GM12878 (cell line): ENCODE results near the gene UBE2J2. TPM values are rescaled to one million over a fixed set of nuclear protein-coding genes. Genes with fewer than 3 reads are reported as not detected.

Experiments used
- ATAC-seq: fragments of 200-7000 bp; cut with Tn5 transposase; 3 replicates; pipeline ENCODE4 v1.9.1; 2020; ENCODE audit warnings: mild to moderate bottlenecking, moderate library complexity
- BruUV-seq: library from RNA; stranded (reverse); fragments of 400-500 nt; replicated peaks from 2 replicates; lab custom pipeline; 2021; lab: Mats Ljungman, UMichigan
- CTCF ChIA-PET: fragments of 300-600 bp; sonication (Branson Sonifier 250); formaldehyde crosslinking; extraction: SDS; loops from one replicate; lab custom pipeline; 2021; ENCODE audit warnings: inconsistent platforms; lab: Yijun Ruan, JAX
- POLR2A ChIA-PET: fragments of 350-600 bp; formaldehyde crosslinking; extraction: SDS; loops from one replicate; lab custom pipeline; 2021; ENCODE audit warnings: inconsistent platforms; lab: Charles Lee
- RAD21 ChIA-PET: fragments of 300-600 bp; sonication (Branson Sonifier 250); formaldehyde crosslinking; loops from one replicate; lab custom pipeline; 2023; ENCODE audit warnings: antibody characterized with exemption; ENCODE audit not compliant: unreplicated experiment; lab: Charles Lee
- SMC1A ChIA-PET: fragments of 300-600 bp; sonication (Branson Sonifier 250); formaldehyde crosslinking; loops from one replicate; lab custom pipeline; 2023; ENCODE audit not compliant: unreplicated experiment, uncharacterized antibody; lab: Charles Lee
- DNase-seq: peaks from one replicate; pipeline ENCODE4 v3.0.0-alpha.2; 2011; ENCODE audit warnings: low read depth, low spot score
- FAIRE-seq: peaks from 3 replicates; lab custom pipeline; 2011; peaks lifted over from hg19 to GRCh38; lab: Jason Lieb, UNC
- H2AFZ ChIP-seq: 2 replicates; pipeline ENCODE4 v1.6.0; 2011; ENCODE audit warnings: low read depth, low read length, control low read depth; ENCODE audit not compliant: control insufficient read depth
- H3K27ac ChIP-seq: 2 replicates; pipeline ENCODE4 v1.5.1; 2011; ENCODE audit warnings: control low read depth; ENCODE audit not compliant: control insufficient read depth, insufficient read depth
- H3K27me3 ChIP-seq, 2 experiments: replicated peaks in 1 of 2; 2 replicates each; pipeline versions ENCODE4 v1.6.0 to v1.6.1; 2011; ENCODE audit warnings: low read length in 1 of 2; ENCODE audit not compliant: control insufficient read depth in 2 of 2, insufficient read depth in 2 of 2
- H3K36me3 ChIP-seq, 2 experiments: 2 replicates each; pipeline ENCODE4 v1.5.1; 2011; ENCODE audit warnings: low read length in 1 of 2; ENCODE audit not compliant: control insufficient read depth in 2 of 2, insufficient read depth in 2 of 2
- H3K4me1 ChIP-seq: 2 replicates; pipeline ENCODE4 v1.6.1; 2011; ENCODE audit warnings: mild to moderate bottlenecking, low read length, moderate library complexity, mixed read lengths; ENCODE audit not compliant: control insufficient read depth, insufficient read depth
- H3K4me2 ChIP-seq: 2 replicates; pipeline ENCODE4 v1.6.0; 2011; ENCODE audit warnings: control low read depth; ENCODE audit not compliant: control insufficient read depth, insufficient read depth
- H3K4me3 ChIP-seq: fragments of 200-600 bp; sonication (generic); 2 replicates; pipeline ENCODE4 v1.5.1; 2016
- H3K79me2 ChIP-seq: 2 replicates; pipeline ENCODE4 v1.6.0; 2011; ENCODE audit warnings: low read length; ENCODE audit not compliant: control insufficient read depth, insufficient read depth
- H3K9ac ChIP-seq: 2 replicates; pipeline ENCODE4 v1.8.0; 2011; ENCODE audit warnings: low read length, control low read depth, mixed read lengths; ENCODE audit not compliant: control insufficient read depth, insufficient read depth
- H3K9me3 ChIP-seq: replicated peaks from 3 replicates; pipeline ENCODE4 v1.5.1; 2011; ENCODE audit warnings: mild to moderate bottlenecking, low read length; ENCODE audit not compliant: control insufficient read depth, insufficient read depth
- H4K20me1 ChIP-seq: 2 replicates; pipeline ENCODE4 v1.6.0; 2011; ENCODE audit not compliant: control insufficient read depth, insufficient read depth
- EZH2 ChIP-seq: IDR thresholded peaks from 2 replicates; pipeline ENCODE4 v1.6.1; 2012; ENCODE audit warnings: low read depth, mild to moderate bottlenecking, control low read depth, inconsistent platforms, low read length, borderline replicate concordance; ENCODE audit not compliant: control insufficient read depth
- KDM1A ChIP-seq: fragments of 200-600 bp; sonication (generic); IDR thresholded peaks from 2 replicates; pipeline ENCODE4 v1.6.1; 2016; ENCODE audit warnings: borderline replicate concordance
- MYB ChIP-seq: fragments of 150-350 bp; IDR thresholded peaks from 2 replicates; pipeline ENCODE4 v1.6.1; 2014; ENCODE audit warnings: mild to moderate bottlenecking, low read depth, low read length, borderline replicate concordance
- NBN ChIP-seq: fragments of 450-650 bp; IDR thresholded peaks from 2 replicates; pipeline ENCODE4 v1.6.1; 2016
- RAD21 ChIP-seq: IDR thresholded peaks from 2 replicates; pipeline ENCODE4 v1.6.1; 2011; ENCODE audit warnings: mild to moderate bottlenecking, low read depth, low read length, moderate library complexity; ENCODE audit not compliant: insufficient read depth
- RELA ChIP-seq: fragments of 450-650 bp; IDR thresholded peaks from 2 replicates; pipeline ENCODE4 v1.8.0; 2014; ENCODE audit warnings: borderline replicate concordance; ENCODE audit not compliant: partially characterized antibody
- RFX5 ChIP-seq: IDR thresholded peaks from 2 replicates; pipeline ENCODE4 v1.6.1; 2011; ENCODE audit warnings: low read depth, low read length, improper control_type of control experiment
- SUPT20H ChIP-seq: IDR thresholded peaks from 2 replicates; pipeline ENCODE4 v1.6.1; 2011; ENCODE audit warnings: low read depth, mild to moderate bottlenecking, low read length, moderate library complexity, borderline replicate concordance; ENCODE audit not compliant: control insufficient read depth
- ZNF592 ChIP-seq: fragments of 450-650 bp; IDR thresholded peaks from 2 replicates; pipeline ENCODE4 v1.6.1; 2017; ENCODE audit warnings: mild to moderate bottlenecking, moderate library complexity
- WGBS: methylation state at CpG from one replicate; pipeline ENCODE4 v1.1.6; 2016; ENCODE audit warnings: low lambda C conversion rate; ENCODE audit not compliant: insufficient replicate concordance, insufficient coverage; ENCODE audit errors: missing lambda C conversion rate; 5-methylcytosine and 5-hydroxymethylcytosine counted together
- in situ Hi-C: fragments of 300-500 bp; cut with MboI; formaldehyde crosslinking; loops from 9 replicates; pipeline ENCODE4 v1.14.3; 2018; ENCODE audit warnings: mixed read lengths
- intact Hi-C: fragments of 100-400 bp; cut with micrococcal nuclease; formaldehyde crosslinking; loops from one replicate; pipeline ENCODE4 v1.14.2; 2022; ENCODE audit not compliant: unreplicated experiment
- polyA plus RNA-seq, 11 experiments: library from polyadenylated mRNA; depleted of rRNA in 4 of 11; unstranded in 6 of 11; stranded (reverse) in 5 of 11; fragments of >200 nt; fragmentation: Nextera tagmentation in 4 of 11; fragmentation: Illumina TruSeq in 1 of 11; extraction: Ambion mirVana in 4 of 11; extraction: Trizol in 1 of 11; gene quantifications; 1 replicate in 1 of 11; 2 replicates in 10 of 11; pipeline versions ENCODE4 v1.2.1 to v1.2.3, GENCODE V29; 2011 to 2016; ENCODE audit warnings: inconsistent platforms in 2 of 11, missing spikeins in 2 of 11, low read depth in 1 of 11
- total RNA-seq, 4 experiments: library from RNA; depleted of rRNA in 3 of 4; stranded (reverse); fragments of >200 nt in 3 of 4; fragmentation: Illumina TruSeq in 1 of 4; extraction: Trizol in 1 of 4; gene quantifications; 2 replicates each; pipeline versions ENCODE4 v1.2.1 to v1.2.3, GENCODE V29; 2013 to 2021

Gene UBE2J2
- total and polyA plus RNA-seq, 10 of the 15 experiments (the other 5 are each of a cell fraction or from before 2014, with no cell fraction given), result 0.72 to 70.5 (median 49.2) TPM

GRCh38 chr1:1256956-1257871 is 16.4 kb downstream of the UBE2J2 start:
- H3K4me1 ChIP-seq, result no peaks in the 10 kb centered on the region
- no peak overlapping the region for H3K4me2 ChIP-seq
- no peak for FAIRE-seq
- ChIA-PET CTCF (interaction anchor here (1.3 kb wide), 1 partner anchor 135 kb away, joined by 3 read pairs; no protein-coding TSS in a partner anchor), SMC1A (no interaction called here), POLR2A (interaction anchor here (0.6 kb wide), 1 partner anchor 284 kb away, joined by 3 read pairs; no protein-coding TSS in a partner anchor), RAD21 (no interaction called here)
- no peaks in the 10 kb centered on the region for H4K20me1 ChIP-seq
- H3K79me2 ChIP-seq, result no peaks in the 10 kb centered on the region
- WGBS, result 98% methylated on average over 25 of the region's 31 CpGs
- H3K4me3 ChIP-seq, result no peak overlapping the region
- H3K9ac ChIP-seq, result no peak overlapping the region
- TF ChIP-seq NBN (no peak), SUPT20H (no peak), MYB (no peak), ZNF592 (no peak), RFX5 (no peak), RELA (no peak), EZH2 (no peak), KDM1A (no peak), RAD21 (no peak)
- no peak overlapping the region for H2AFZ ChIP-seq
- intact Hi-C loops, result no loop called here
- H3K36me3 ChIP-seq, result peaks cover 9 to 20% of the 10 kb centered on the region in 2 experiments; a peak in 3 of 4 replicates
- no peak for ATAC-seq
- H3K9me3 ChIP-seq, result no peaks in the 10 kb centered on the region
- no peak overlapping the region for H3K27ac ChIP-seq
- no peak for DNase-seq
- in situ Hi-C loops, result no loop called here
- no TSS peak for BruUV-seq
- no peaks in the 10 kb centered on the region for H3K27me3 ChIP-seq
